IPS-11a (cell line): Measurements from ENCODE around the gene ZNF789.
"Not testable (repeated sequence)": the region's sequence is repeated elsewhere in the genome, so short reads cannot be mapped to it uniquely, and the experiment has no call there.

Experiments used
- H3K4me3 ChIP-seq: one replicate; pipeline ENCODE4 v1.5.1; 2013; ENCODE audit warnings: low read depth, low read length, control low read depth

The ZNF789 gene

DNA sequence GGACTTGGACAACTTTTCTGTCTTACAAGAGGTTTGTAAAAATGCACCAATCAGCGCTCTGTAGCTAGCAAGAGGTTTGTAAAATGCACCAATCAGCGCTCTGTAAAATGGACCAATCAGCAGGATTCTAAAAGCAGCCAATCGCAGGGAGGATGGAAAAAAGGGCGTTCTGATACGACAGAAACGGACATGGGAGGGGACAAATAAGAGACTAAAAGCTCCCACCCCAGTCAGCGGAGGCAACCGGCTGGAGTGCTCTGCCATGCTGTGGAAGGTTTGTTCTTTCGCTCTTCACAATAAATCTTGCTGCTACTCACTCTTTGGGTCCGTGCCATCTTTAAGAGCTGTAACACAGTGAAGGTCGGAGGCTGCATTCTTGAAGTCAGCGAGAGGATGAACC, 28.5 kb downstream of the ZNF789 start:
- not testable (repeated sequence) for H3K4me3 ChIP-seq

- peak overlapping the region; percentile 88 for H3K4me3 ChIP-seq
These were observed 31.6 kb downstream of the ZNF789 start for GRCh38 chr7:99504281-99504602.

- H3K4me3 ChIP-seq, result peak within 1 kb of the TSS; percentile 88
These were observed 32.1 kb downstream of the ZNF789 start, which contains the start of gene ZKSCAN5 for GRCh38 chr7:99504603-99505323. TSS of gene ZKSCAN5 (plus strand) at chr7:99504662. CDS start at chr7:99506045, 1,383 bp downstream.

DNA sequence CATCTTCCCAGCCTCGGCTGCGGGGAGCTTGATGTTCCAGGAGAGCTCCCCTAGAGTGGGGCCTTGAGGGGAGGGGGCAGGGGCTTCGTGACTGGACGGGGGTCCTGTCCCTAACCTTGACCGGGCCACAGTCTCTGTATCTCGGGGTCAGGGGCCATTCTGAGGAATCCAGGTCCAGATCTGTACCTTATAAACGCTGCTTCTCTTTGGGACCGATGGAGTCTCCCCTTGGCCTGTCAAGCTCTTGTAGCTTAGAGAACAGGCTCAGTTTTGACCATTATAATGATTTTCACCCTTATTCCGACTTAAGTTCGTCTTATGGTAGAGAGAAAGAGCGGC, 32.6 kb downstream of the ZNF789 start:
- peak overlapping the region; percentile 88 for H3K4me3 ChIP-seq

DNA sequence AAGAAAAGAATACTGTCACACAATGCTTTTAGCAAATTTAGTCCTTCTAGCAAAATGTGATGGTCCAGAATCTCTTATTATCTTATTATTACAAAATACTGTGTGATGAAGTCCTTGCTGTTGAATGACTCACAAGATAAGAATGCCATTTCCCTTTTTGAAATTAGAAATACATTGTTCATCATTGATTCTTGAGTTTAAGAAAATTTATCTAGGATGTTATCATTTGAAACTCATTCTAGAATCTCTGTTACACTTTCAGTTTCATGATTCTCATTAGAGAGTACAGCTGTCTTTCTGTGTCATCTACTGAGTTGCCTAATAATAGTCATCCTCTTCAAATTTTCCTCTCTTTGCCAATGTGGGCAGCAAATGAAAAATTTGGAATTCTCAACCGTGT, 41.4 kb downstream of the ZNF789 start:
- H3K4me3 ChIP-seq, result no peak overlapping the region

DNA sequence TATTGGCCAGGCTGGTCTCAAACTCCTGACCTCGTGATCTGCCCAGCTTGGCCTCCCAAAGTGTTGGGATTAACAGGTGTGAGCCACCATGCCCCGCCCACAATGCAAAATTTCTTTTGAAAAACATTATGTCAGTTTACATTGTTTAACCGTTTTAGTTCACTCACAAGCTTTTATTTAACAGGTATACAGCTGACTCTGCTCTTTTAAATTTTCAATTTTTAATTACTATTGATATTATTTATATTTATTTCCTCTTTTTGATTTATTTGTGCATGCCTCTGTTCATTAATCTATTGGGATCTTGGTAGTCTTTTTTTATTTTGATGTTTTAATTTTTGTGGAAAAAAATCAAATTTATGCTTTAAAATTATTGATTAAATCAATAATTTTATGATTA, 48.7 kb downstream of the ZNF789 start:
- no peak overlapping the region for H3K4me3 ChIP-seq

DNA sequence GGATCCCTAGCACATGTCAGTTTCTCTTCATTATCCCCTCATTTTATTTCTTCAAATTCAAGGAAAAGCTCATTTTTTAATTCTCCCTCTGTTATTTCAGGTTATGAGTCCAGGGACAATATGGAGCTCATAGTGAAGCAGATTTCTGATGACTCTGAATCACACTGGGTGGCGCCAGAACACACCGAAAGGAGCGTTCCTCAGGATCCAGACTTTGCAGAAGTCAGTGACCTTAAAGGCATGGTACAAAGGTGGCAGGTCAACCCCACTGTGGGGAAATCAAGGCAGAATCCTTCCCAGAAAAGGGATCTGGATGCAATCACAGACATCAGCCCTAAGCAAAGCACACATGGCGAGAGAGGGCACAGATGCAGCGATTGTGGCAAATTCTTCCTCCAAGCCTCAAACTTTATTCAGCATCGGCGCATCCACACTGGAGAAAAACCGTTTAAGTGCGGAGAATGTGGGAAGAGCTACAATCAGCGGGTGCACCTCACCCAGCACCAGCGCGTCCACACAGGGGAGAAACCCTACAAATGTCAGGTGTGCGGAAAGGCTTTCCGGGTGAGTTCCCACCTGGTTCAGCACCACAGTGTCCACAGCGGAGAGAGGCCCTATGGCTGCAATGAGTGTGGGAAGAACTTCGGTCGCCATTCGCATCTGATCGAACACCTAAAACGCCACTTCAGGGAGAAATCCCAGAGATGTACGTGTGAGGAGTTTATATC, 53.2 kb downstream of the ZNF789 start:
- H3K4me3 ChIP-seq, result no peak overlapping the region

GRCh38 chr7:99531354-99531765, 58.7 kb downstream of the ZNF789 start:
- no peak overlapping the region for H3K4me3 ChIP-seq

DNA sequence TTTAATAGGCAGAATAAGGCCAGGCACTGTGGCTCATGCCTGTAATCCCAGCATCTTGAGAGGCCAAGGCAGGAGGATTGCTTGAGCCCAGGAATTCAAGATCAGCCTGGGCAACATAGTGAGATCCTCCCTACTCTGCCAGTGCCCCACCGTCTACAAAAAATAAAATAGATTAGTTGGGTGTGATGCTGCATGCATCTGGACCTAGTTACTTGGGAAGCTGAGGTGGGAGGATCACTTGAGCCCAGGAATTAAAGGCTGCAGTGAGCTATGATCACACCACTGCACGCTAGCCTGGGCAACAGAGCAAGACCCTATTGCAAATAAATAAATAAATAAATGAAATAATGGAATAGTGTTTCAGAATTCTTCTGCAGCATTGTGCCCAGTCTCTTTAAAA, 63.0 kb downstream of the ZNF789 start:
- no peak overlapping the region for H3K4me3 ChIP-seq
